H9 (cell line): ENCODE data around the gene SLC51A. TPM values are rescaled to one million over a fixed set of nuclear protein-coding genes. Genes with fewer than 3 reads are reported as not detected.

ENCODE experiments used
- DNase-seq: peaks from one replicate; pipeline ENCODE4 v3.0.0-alpha.2; 2017
- H2AFZ ChIP-seq: one replicate; pipeline ENCODE4 v1.6.1; 2013; ENCODE audit warnings: mild to moderate bottlenecking, low read length, control low read depth, moderate library complexity
- H2AK5ac ChIP-seq: 2 replicates; pipeline ENCODE4 v1.6.1; 2013; ENCODE audit warnings: low read length, control low read depth, mixed read lengths; ENCODE audit not compliant: insufficient read length
- H2BK120ac ChIP-seq: one replicate; pipeline ENCODE4 v1.6.1; 2013; ENCODE audit warnings: low read depth, mild to moderate bottlenecking, low read length, control low read depth, inconsistent platforms; ENCODE audit not compliant: poor library complexity, severe bottlenecking
- H2BK12ac ChIP-seq: 2 replicates; pipeline ENCODE4 v1.6.1; 2013; ENCODE audit warnings: low read length, control low read depth, mixed read lengths, low read depth; ENCODE audit not compliant: insufficient read length
- H2BK15ac ChIP-seq: 2 replicates; pipeline ENCODE4 v1.6.1; 2013; ENCODE audit warnings: low read depth, low read length, control low read depth
- H2BK20ac ChIP-seq: one replicate; pipeline ENCODE4 v1.6.1; 2013; ENCODE audit warnings: low read depth, mild to moderate bottlenecking, low read length, control low read depth, inconsistent platforms; ENCODE audit not compliant: poor library complexity, severe bottlenecking
- H2BK5ac ChIP-seq: 2 replicates; pipeline ENCODE4 v1.6.1; 2013; ENCODE audit warnings: low read length, control low read depth, mixed read lengths; ENCODE audit not compliant: insufficient read length
- H3K14ac ChIP-seq: 2 replicates; pipeline ENCODE4 v1.6.1; 2013; ENCODE audit warnings: low read length, control low read depth; ENCODE audit not compliant: insufficient read depth
- H3K18ac ChIP-seq: 2 replicates; pipeline ENCODE4 v1.6.1; 2013; ENCODE audit warnings: low read depth, mild to moderate bottlenecking, mixed read lengths, low read length, control low read depth; ENCODE audit not compliant: insufficient read length
- H3K23ac ChIP-seq: 2 replicates; pipeline ENCODE4 v1.6.1; 2013; ENCODE audit warnings: low read length, control low read depth, mixed read lengths, low read depth; ENCODE audit not compliant: insufficient read length
- H3K23me2 ChIP-seq: 2 replicates; pipeline ENCODE4 v1.6.1; 2013; ENCODE audit warnings: low read depth, mild to moderate bottlenecking, mixed read lengths, low read length, control low read depth; ENCODE audit not compliant: insufficient read length, poor library complexity, severe bottlenecking
- H3K27ac ChIP-seq: 2 replicates; pipeline ENCODE4 v1.5.1; 2013; ENCODE audit warnings: low read length, control low read depth, mixed read lengths, low read depth; ENCODE audit not compliant: insufficient read length
- H3K27me3 ChIP-seq: 2 replicates; pipeline ENCODE4 v1.6.1; 2013; ENCODE audit warnings: low read length, control low read depth, inconsistent platforms; ENCODE audit not compliant: insufficient read depth
- H3K4ac ChIP-seq: 2 replicates; pipeline ENCODE4 v1.6.1; 2013; ENCODE audit warnings: low read depth, mild to moderate bottlenecking, control low read depth, inconsistent platforms, low read length, moderate library complexity
- H3K4me1 ChIP-seq: 2 replicates; pipeline ENCODE4 v1.6.1; 2013; ENCODE audit warnings: low read length, control low read depth, inconsistent platforms; ENCODE audit not compliant: insufficient read depth
- H3K4me2 ChIP-seq: 2 replicates; pipeline ENCODE4 v1.6.1; 2013; ENCODE audit warnings: low read length, control low read depth, mixed read lengths; ENCODE audit not compliant: insufficient read length, insufficient read depth
- H3K56ac ChIP-seq: 2 replicates; pipeline ENCODE4 v1.6.1; 2013; ENCODE audit warnings: low read depth, mild to moderate bottlenecking, mixed read lengths, low read length, control low read depth; ENCODE audit not compliant: insufficient read length
- H3K79me1 ChIP-seq: 2 replicates; pipeline ENCODE4 v1.6.1; 2013; ENCODE audit warnings: low read depth, mild to moderate bottlenecking, moderate library complexity, low read length, control low read depth, inconsistent platforms; ENCODE audit not compliant: insufficient read depth, poor library complexity, severe bottlenecking
- H3K79me2 ChIP-seq: 2 replicates; pipeline ENCODE4 v1.6.1; 2013; ENCODE audit warnings: low read length, control low read depth, inconsistent platforms; ENCODE audit not compliant: insufficient read depth
- H3K9ac ChIP-seq: 2 replicates; pipeline ENCODE4 v1.6.1; 2013; ENCODE audit warnings: low read length, control low read depth, mixed read lengths; ENCODE audit not compliant: insufficient read length; ENCODE audit errors: extremely low read depth
- H3K9me3 ChIP-seq: one replicate; pipeline ENCODE4 v1.6.1; 2013; ENCODE audit warnings: low read depth, low read length, inconsistent platforms; ENCODE audit not compliant: control insufficient read depth
- H3T11ph ChIP-seq: one replicate; pipeline ENCODE4 v1.6.1; 2013; ENCODE audit warnings: mild to moderate bottlenecking, low read length, control low read depth, inconsistent platforms
- H4K20me1 ChIP-seq: one replicate; pipeline ENCODE4 v1.6.1; 2013; ENCODE audit not compliant: control insufficient read depth, insufficient read length, insufficient read depth
- H4K5ac ChIP-seq: 2 replicates; pipeline ENCODE4 v1.6.1; 2013; ENCODE audit warnings: low read depth, mild to moderate bottlenecking, mixed read lengths, low read length, control low read depth; ENCODE audit not compliant: insufficient read length
- H4K8ac ChIP-seq: replicated peaks from 2 replicates; pipeline ENCODE4 v1.6.1; 2013; ENCODE audit warnings: low read length, control low read depth, mixed read lengths, low read depth; ENCODE audit not compliant: insufficient read length
- H4K91ac ChIP-seq: 2 replicates; pipeline ENCODE4 v1.6.1; 2013; ENCODE audit warnings: low read depth, mild to moderate bottlenecking, moderate library complexity, mixed read lengths, low read length, control low read depth; ENCODE audit not compliant: insufficient read length
- H3K27ac Mint-ChIP-seq, 3 experiments: 2 replicates in 2 of 3; 3 replicates in 1 of 3; pipeline ENCODE4 v1.8.0; 2020 to 2021; ENCODE audit warnings: mixed read lengths in 3 of 3, mild to moderate bottlenecking in 1 of 3, moderate library complexity in 1 of 3
- H3K27me3 Mint-ChIP-seq: 2 replicates; pipeline ENCODE4 v1.8.0; 2021; ENCODE audit warnings: low read depth, mild to moderate bottlenecking, moderate library complexity, mixed read lengths
- H3K36me3 Mint-ChIP-seq, 3 experiments: 2 replicates in 2 of 3; 3 replicates in 1 of 3; pipeline ENCODE4 v1.8.0; 2020 to 2021; ENCODE audit warnings: low read depth in 3 of 3, mixed read lengths in 3 of 3; ENCODE audit not compliant: insufficient read depth in 1 of 3
- H3K4me1 Mint-ChIP-seq, 2 experiments: 2 replicates each; pipeline ENCODE4 v1.8.0; 2020; ENCODE audit warnings: mixed read lengths in 2 of 2
- H3K4me3 Mint-ChIP-seq, 2 experiments: 2 replicates in 1 of 2; 3 replicates in 1 of 2; pipeline ENCODE4 v1.8.0; 2020 to 2021; ENCODE audit warnings: mild to moderate bottlenecking in 2 of 2, mixed read lengths in 2 of 2, moderate library complexity in 1 of 2
- H3K9me3 Mint-ChIP-seq, 2 experiments: 2 replicates in 1 of 2; 3 replicates in 1 of 2; pipeline ENCODE4 v1.8.0; 2020; ENCODE audit warnings: mild to moderate bottlenecking in 2 of 2, mixed read lengths in 2 of 2, moderate library complexity in 1 of 2
- CTCF ChIP-seq: fragments of 200-600 bp; sonication (generic); conservative IDR thresholded peaks from 3 replicates; pipeline ENCODE4 v1.8.0; 2021; ENCODE audit warnings: antibody characterized with exemption, mild to moderate bottlenecking
- WGBS: extraction: QIAGEN DNeasy Blood & Tissue Kit; methylation state at CpG from one replicate; pipeline ENCODE4 v1.1.7; 2013; ENCODE audit warnings: missing lambda C conversion rate, low lambda C conversion rate, mixed read lengths; ENCODE audit not compliant: insufficient read length; ENCODE audit errors: extremely low coverage; 5-methylcytosine and 5-hydroxymethylcytosine counted together
- total RNA-seq: library from RNA; stranded (reverse); gene quantifications from 2 replicates; pipeline ENCODE4 v1.2.1, GENCODE V29; 2021

The SLC51A gene
- total RNA-seq, 1 experiment from 2014 or later, result 5.6 TPM

GRCh38 chr3:196218155-196218712 is 1.9 kb downstream of the SLC51A start:
- no peak overlapping the region for H2BK12ac ChIP-seq
- H4K8ac ChIP-seq, result no peak overlapping the region
- Mint-ChIP-seq H3K27me3 (peaks cover 1% of the 10 kb centered on the region), H3K4me3 (no peak overlapping the region), H3K36me3 (peaks cover 0 to 2% (median 0%) of the 10 kb centered on the region in 3 experiments; a peak in 3 of 7 replicates), H3K4me1 (peaks cover 33 to 36% of the 10 kb centered on the region in 2 experiments), H3K27ac (no peak overlapping the region), H3K9me3 (no peaks in the 10 kb centered on the region)
- no peak overlapping the region for H4K91ac ChIP-seq
- H2BK15ac ChIP-seq, result no peak overlapping the region
- H3K27ac ChIP-seq, result no peak overlapping the region
- no peak overlapping the region for H2AK5ac ChIP-seq
- no peak overlapping the region for H3K23ac ChIP-seq
- H3K18ac ChIP-seq, result no peak overlapping the region
- H3K4me1 ChIP-seq, result 0 out of 2 replicates have a peak, but pooled peaks cover 2% of the 10 kb centered on the region
- H2BK120ac ChIP-seq, result no peak overlapping the region
- no peak overlapping the region for H2AFZ ChIP-seq
- H3K4me2 ChIP-seq, result no peak overlapping the region
- no peak for DNase-seq
- no peak overlapping the region; the same call in 1 of the 2 replicates for H3K14ac ChIP-seq
- no peak overlapping the region for H3K56ac ChIP-seq
- no peak overlapping the region for H4K5ac ChIP-seq
- no peaks in the 10 kb centered on the region for H3K23me2 ChIP-seq
- no peak overlapping the region for H3T11ph ChIP-seq
- no peaks in the 10 kb centered on the region for H3K9me3 ChIP-seq
- no peak for TF ChIP-seq CTCF
- H3K27me3 ChIP-seq, result no peaks in the 10 kb centered on the region
- no peak overlapping the region for H2BK5ac ChIP-seq
- no peak overlapping the region for H3K4ac ChIP-seq
- H2BK20ac ChIP-seq, result no peak overlapping the region
- no CpG with 5 or more reads among the region's 13 CpGs for WGBS
- H3K79me2 ChIP-seq, result no peaks in the 10 kb centered on the region
- no peak overlapping the region for H3K9ac ChIP-seq
- H4K20me1 ChIP-seq, result no peaks in the 10 kb centered on the region
- H3K79me1 ChIP-seq, result no peaks in the 10 kb centered on the region
